Activated CD4-positive, alpha-beta T cell treated with anti-CD3 and anti-CD28 coated beads, Interleukin-2, amount 50 U/mL, for 4 hours (primary cell): ENCODE data around the gene SIL1.
"Not testable (repeated sequence)": the region's sequence is repeated elsewhere in the genome, so short reads cannot be mapped to it uniquely, and the experiment has no call there.

Experiments used
- DNase-seq, 2 experiments: peaks; one replicate each; pipeline ENCODE4 v3.0.0-alpha.2; 2020

Gene SIL1

GRCh38 chr5:139016186-139016585, 182.0 kb downstream of the SIL1 start:
- no peak for DNase-seq

GRCh38 chr5:139014726-139015125, 183.4 kb downstream of the SIL1 start:
- DNase-seq: no peak

GRCh38 chr5:139012176-139012575, 186.0 kb downstream of the SIL1 start:
- DNase-seq: no peak

GRCh38 chr5:139011156-139011555, 187.0 kb downstream of the SIL1 start:
- not testable (repeated sequence) for DNase-seq

GRCh38 chr5:139004374-139005307, 193.5 kb downstream of the SIL1 start:
- DNase-seq: no peak

- DNase-seq: no peak
These were observed 198.5 kb downstream of the SIL1 start for GRCh38 chr5:138999674-139000073.

- no peak for DNase-seq
These were observed 199.6 kb downstream of the SIL1 start for GRCh38 chr5:138998521-138998920.

- no peak for DNase-seq
These were observed 202.0 kb downstream of the SIL1 start for GRCh38 chr5:138996120-138996519.

GRCh38 chr5:138990986-138991590, 207.1 kb downstream of the SIL1 start:
- DNase-seq: no peak

- no peak for DNase-seq
These were observed 208.4 kb downstream of the SIL1 start for GRCh38 chr5:138989720-138990119.

GRCh38 chr5:138986186-138986800, 211.9 kb downstream of the SIL1 start:
- no peak for DNase-seq

- DNase-seq: no peak
These were observed 212.5 kb downstream of the SIL1 start for GRCh38 chr5:138985683-138986082.

GRCh38 chr5:138985256-138985655, 212.9 kb downstream of the SIL1 start:
- no peak for DNase-seq

- DNase-seq: no peak
These were observed 214.2 kb downstream of the SIL1 start for GRCh38 chr5:138983984-138984383.

- no peak for DNase-seq
These were observed 216.6 kb downstream of the SIL1 start for GRCh38 chr5:138981586-138981985.

GRCh38 chr5:138981131-138981530, 217.0 kb downstream of the SIL1 start:
- no peak for DNase-seq

- DNase-seq: no peak
These were observed 217.7 kb downstream of the SIL1 start for GRCh38 chr5:138980441-138980840.

GRCh38 chr5:138979684-138980280, 218.4 kb downstream of the SIL1 start:
- no peak for DNase-seq

- no peak for DNase-seq
These were observed 219.6 kb downstream of the SIL1 start for GRCh38 chr5:138978581-138978980.

GRCh38 chr5:138978080-138978479, 220.1 kb downstream of the SIL1 start:
- DNase-seq: no peak

- DNase-seq: no peak
These were observed 222.9 kb downstream of the SIL1 start for GRCh38 chr5:138975098-138975847.

- no peak for DNase-seq
These were observed 223.7 kb downstream of the SIL1 start for GRCh38 chr5:138974227-138975063.
